ENCODE measurements around the gene IL36B.

DNA sequence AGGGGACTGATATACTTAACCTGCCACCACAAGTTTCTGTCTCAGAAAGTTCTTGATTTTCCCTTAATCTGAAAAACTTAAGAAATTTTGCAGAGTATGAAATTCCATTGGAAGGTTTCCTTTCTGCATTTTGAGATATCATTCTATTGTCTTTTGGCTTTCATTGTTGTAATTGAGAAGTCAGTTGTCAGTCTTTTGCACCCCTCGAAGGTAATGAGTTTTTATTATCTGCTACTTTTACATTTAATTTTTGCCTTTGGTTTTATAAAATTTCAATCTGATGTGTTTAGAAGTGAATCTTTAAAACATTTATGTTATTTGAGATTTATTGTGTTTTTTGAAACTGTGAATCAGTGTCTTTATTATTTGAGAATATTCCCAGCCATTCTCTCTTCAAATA is 52.2 kb downstream of the IL36B start:
- TF ChIP-seq CTCF (IDR thresholded peaks at IDR 0.05; ENCODE audit: poor library complexity) (no peak), EZH2phosphoT487 (IDR thresholded peaks at IDR 0.05; ENCODE audit: low read depth, severe bottlenecking, unreplicated experiment) (no peak)

All from hepatocyte (in vitro differentiated cells).